ENCODE data around the gene PLA2G4F. TPM values are rescaled to one million over a fixed set of nuclear protein-coding genes. Genes with fewer than 3 reads are reported as not detected.

The PLA2G4F gene
- total RNA-seq, 2 experiments from 2014 or later: not detected

DNA sequence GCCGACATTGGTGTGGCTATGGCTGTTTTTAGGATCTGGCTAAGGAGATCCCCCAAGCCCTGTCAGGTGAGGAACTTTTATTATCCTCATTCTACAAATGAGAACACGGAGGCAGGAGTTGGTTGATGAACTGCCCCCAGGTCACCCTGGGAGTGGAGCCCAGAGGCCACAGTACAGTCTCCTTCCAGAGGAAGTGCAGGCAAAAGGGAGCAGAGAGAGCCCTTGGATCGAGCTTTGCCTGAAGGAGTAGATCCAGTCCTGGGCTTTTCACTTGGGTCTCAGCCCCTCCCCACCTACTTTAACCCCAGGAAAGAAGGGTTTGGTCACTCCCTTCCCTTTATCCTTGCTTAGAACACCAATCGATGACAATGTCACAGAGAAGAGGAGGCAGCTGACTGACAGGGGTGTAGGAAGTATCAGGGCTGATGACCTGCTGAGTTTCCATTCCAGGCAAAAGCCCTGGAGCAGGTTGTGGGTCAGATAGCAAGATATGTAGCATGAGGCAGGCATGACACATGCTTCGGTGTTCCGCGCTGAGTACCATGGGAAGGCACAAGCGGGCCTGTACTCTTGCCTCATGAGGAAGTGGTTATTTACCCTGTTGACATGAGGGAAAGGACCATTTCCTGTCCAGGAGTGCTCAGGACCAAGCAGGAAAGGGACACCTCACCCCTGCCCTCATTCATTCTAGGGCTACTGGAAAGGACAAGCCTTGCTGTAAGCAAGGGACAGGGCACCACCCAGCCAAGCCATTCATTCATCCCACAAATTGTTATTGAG lies 56.2 kb downstream of the PLA2G4F start:
- intact Hi-C loops (cut with DNase I, micrococcal nuclease): no loop called here
- Histone ChIP-seq H3K27ac (ENCODE audit: low read depth in 1 of 2, low read length in 2 of 2) (no peak overlapping the region), H3K4me1 (ENCODE audit: insufficient read depth, low read length) (peaks cover 4% of the 10 kb centered on the region), H3K36me3 (ENCODE audit: insufficient read depth, low read length) (no peaks in the 10 kb centered on the region), H3K4me3 (ENCODE audit: low read length) (no peak overlapping the region), H3K27me3 (ENCODE audit: control insufficient read depth in 1 of 2, insufficient read depth in 2 of 2, low read length in 2 of 2) (no peaks in the 10 kb centered on the region), H3K9me3 (ENCODE audit: control insufficient read depth in 1 of 2, insufficient read depth in 1 of 2, low read length in 2 of 2) (peaks cover 0 to 8% of the 10 kb centered on the region in 2 experiments)
- Mint-ChIP-seq H3K9me3 (no peaks in the 10 kb centered on the region), H3K36me3 (ENCODE audit: low read depth) (no peaks in the 10 kb centered on the region), H3K27ac (no peak overlapping the region), H3K4me3 (no peak overlapping the region), H3K27me3 (no peaks in the 10 kb centered on the region), H3K4me1 (ENCODE audit: low read depth) (no peaks in the 10 kb centered on the region)
- TF ChIP-seq, protein P1, sequence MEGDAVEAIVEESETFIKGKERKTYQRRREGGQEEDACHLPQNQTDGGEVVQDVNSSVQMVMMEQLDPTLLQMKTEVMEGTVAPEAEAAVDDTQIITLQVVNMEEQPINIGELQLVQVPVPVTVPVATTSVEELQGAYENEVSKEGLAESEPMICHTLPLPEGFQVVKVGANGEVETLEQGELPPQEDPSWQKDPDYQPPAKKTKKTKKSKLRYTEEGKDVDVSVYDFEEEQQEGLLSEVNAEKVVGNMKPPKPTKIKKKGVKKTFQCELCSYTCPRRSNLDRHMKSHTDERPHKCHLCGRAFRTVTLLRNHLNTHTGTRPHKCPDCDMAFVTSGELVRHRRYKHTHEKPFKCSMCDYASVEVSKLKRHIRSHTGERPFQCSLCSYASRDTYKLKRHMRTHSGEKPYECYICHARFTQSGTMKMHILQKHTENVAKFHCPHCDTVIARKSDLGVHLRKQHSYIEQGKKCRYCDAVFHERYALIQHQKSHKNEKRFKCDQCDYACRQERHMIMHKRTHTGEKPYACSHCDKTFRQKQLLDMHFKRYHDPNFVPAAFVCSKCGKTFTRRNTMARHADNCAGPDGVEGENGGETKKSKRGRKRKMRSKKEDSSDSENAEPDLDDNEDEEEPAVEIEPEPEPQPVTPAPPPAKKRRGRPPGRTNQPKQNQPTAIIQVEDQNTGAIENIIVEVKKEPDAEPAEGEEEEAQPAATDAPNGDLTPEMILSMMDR (IDR thresholded peaks at IDR 0.05): no peak
- ChIA-PET CTCF (no interaction called here), POLR2A (no interaction called here)
- ATAC-seq (ENCODE audit: poor library complexity) (no peak), DNase-seq (peak in 2 of 14 experiments; percentile 33 to 46)

DNA sequence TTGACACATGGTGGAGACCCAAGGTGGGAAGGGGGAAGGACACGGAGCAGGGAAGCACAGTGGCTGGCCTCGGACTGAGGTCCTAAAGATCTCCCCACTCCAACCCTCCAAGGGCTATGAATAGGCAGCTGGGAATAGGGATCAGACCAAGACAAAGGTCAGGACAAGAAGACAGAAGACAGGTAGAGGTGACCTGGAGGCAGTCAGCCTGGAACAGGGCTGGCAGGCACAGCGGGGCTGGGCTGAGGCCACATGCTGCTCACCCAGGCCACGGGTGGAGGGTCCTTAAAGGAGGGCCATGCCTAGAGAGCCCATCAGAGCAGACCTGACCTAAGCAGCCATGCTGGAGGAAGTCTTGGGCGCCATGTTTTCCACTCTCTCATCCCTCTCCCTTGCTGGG lies 59.4 kb downstream of the PLA2G4F start:
- ChIA-PET POLR2A (no interaction called here), CTCF (no interaction called here)
- no peak overlapping the region for H3K4me3 ChIP-seq (ENCODE audit: low read length)
- no peaks in the 10 kb centered on the region for H3K27me3 ChIP-seq (ENCODE audit: control insufficient read depth in 1 of 2, insufficient read depth in 2 of 2, low read length in 2 of 2)
- intact Hi-C loops (cut with DNase I, micrococcal nuclease): no loop called here
- no peak overlapping the region for H3K4me3 Mint-ChIP-seq
- H3K27me3 Mint-ChIP-seq: no peaks in the 10 kb centered on the region
- no peak overlapping the region for H3K27ac Mint-ChIP-seq
- H3K36me3 ChIP-seq (ENCODE audit: insufficient read depth, low read length): no peaks in the 10 kb centered on the region
- ATAC-seq (ENCODE audit: poor library complexity): no peak
- peaks cover 0 to 8% of the 10 kb centered on the region in 2 experiments for H3K9me3 ChIP-seq (ENCODE audit: control insufficient read depth in 1 of 2, insufficient read depth in 1 of 2, low read length in 2 of 2)
- no peaks in the 10 kb centered on the region for H3K4me1 Mint-ChIP-seq (ENCODE audit: low read depth)
- DNase-seq: no peak
- no peaks in the 10 kb centered on the region for H3K9me3 Mint-ChIP-seq
- no peaks in the 10 kb centered on the region for H3K36me3 Mint-ChIP-seq (ENCODE audit: low read depth)
- H3K27ac ChIP-seq (ENCODE audit: low read depth in 1 of 2, low read length in 2 of 2): no peak overlapping the region
- TF ChIP-seq, protein P1 (IDR thresholded peaks at IDR 0.05): no peak
- peaks cover 4% of the 10 kb centered on the region for H3K4me1 ChIP-seq (ENCODE audit: insufficient read depth, low read length)

DNA sequence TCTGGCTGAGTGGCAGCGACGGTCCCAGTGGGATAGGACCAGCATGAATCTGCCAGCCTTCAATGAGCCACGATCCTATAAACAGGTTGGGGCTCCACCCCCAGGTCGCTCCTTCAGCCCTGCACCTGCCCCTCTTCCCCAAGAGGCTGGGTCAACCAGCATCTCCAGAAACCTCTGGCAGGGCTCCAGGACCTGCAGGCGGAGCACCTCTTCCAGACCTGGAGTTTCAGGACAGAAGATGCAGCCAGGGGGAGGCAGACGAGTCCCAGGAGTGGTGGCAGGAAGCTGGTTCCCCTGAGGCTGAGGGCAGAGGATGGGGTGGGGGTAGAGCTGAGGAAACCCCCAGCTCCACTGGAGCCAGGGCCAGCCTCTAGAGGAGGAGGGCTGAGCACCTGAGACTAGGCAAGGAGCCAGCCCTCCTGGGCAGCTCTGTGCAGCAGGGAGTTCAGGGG lies 61.9 kb downstream of the PLA2G4F start, which contains the start of gene PLA2G4D:
Gene PLA2G4D (minus strand): TSS at position 51 of the 452 bp plus-strand sequence. CDS start 103 bp downstream, outside the sequence.
- H3K27ac Mint-ChIP-seq: no peak within 1 kb of the TSS
- no peak for ATAC-seq (ENCODE audit: poor library complexity)
- TF ChIP-seq, protein P1 (IDR thresholded peaks at IDR 0.05): no peak
- no peaks in the 10 kb centered on the region for H3K36me3 Mint-ChIP-seq (ENCODE audit: low read depth)
- H3K9me3 Mint-ChIP-seq: no peaks in the 10 kb centered on the region
- Histone ChIP-seq H3K9me3 (ENCODE audit: control insufficient read depth in 1 of 2, insufficient read depth in 1 of 2, low read length in 2 of 2) (peaks cover 0 to 8% of the 10 kb centered on the region in 2 experiments), H3K27me3 (ENCODE audit: control insufficient read depth in 1 of 2, insufficient read depth in 2 of 2, low read length in 2 of 2) (no peaks in the 10 kb centered on the region), H3K27ac (ENCODE audit: low read depth in 1 of 2, low read length in 2 of 2) (no peak within 1 kb of the TSS), H3K4me3 (ENCODE audit: low read length) (no peak within 1 kb of the TSS), H3K36me3 (ENCODE audit: insufficient read depth, low read length) (no peaks in the 10 kb centered on the region), H3K4me1 (ENCODE audit: insufficient read depth, low read length) (no peaks in the 10 kb centered on the region)
- CTCF ChIA-PET: no interaction called here
- H3K4me1 Mint-ChIP-seq (ENCODE audit: low read depth): no peaks in the 10 kb centered on the region
- no peak for DNase-seq
- no peaks in the 10 kb centered on the region for H3K27me3 Mint-ChIP-seq
- intact Hi-C loops (cut with DNase I, micrococcal nuclease): no loop called here
- no peak within 1 kb of the TSS for H3K4me3 Mint-ChIP-seq
- POLR2A ChIA-PET: no interaction called here

Data from CD4-positive, alpha-beta T cell (primary cell).